ENCODE measurements around the gene CADPS.

DNA sequence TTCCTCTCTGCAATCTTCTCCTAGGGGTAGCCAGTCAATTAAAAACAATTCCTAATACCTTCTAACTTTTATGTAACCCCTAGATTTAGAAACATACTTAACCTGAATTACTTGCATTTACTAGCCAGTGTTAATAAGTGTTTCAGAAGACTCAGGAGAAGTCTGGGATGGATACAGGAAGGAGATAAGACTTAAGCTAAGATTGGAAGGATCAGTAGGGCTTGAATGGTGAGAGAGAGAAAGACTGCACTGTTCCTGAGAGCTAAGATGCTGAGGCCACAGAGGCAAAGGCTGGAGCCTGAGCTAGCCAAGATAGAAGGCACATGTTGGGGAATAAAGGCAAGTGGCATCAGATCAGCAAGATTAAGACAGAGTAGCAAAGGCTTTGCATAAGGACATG, 30.1 kb upstream of the CADPS start:
- TF ChIP-seq CTCF (conservative IDR thresholded peaks at IDR 0.05) (no peak), EZH2 (IDR thresholded peaks at IDR 0.05; ENCODE audit: low read depth) (no peak)

All from PC-9 (cell line).